Measurements from ENCODE around the gene TTF2.

The TTF2 gene

GRCh38 chr1:117059678-117060440 is at the start of gene TTF2:
Gene TTF2 (plus strand): TSS chr1:117060326. CDS start chr1:117060347, 21 bp downstream.
- peak; percentile 98 for DNase-seq

- DNase-seq: no peak
Observed at GRCh38 chr1:117011334-117011733, 48.8 kb upstream of the TTF2 start.

DNA sequence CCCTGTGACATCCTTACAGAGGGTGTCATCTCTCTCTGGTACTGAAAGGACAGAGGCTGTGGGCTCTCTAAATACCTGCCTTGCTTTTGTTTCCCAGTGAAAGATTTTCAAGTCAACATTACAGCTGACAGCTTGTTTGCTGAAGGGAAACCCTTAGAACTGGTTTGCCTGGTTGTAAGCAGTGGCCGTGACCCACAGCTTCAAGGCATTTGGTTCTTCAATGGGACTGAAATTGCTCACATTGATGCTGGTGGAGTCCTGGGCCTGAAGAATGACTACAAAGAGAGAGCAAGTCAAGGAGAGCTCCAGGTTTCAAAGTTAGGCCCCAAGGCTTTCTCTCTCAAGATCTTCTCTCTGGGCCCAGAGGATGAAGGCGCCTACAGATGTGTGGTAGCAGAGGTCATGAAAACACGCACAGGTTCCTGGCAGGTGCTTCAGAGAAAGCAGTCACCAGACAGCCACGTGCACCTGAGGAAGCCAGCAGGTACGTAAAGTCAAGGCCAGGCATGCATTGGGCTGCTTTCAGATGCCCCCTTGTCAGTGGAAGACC is 46.7 kb upstream of the TTF2 start:
- peak; percentile 38 for DNase-seq

- DNase-seq: no peak
Observed at GRCh38 chr1:117014209-117014608, 45.9 kb upstream of the TTF2 start.

GRCh38 chr1:117015724-117016123 is 44.4 kb upstream of the TTF2 start:
- DNase-seq: peak; percentile 95

- DNase-seq: peak; percentile 45
Observed at GRCh38 chr1:117017062-117017461, 43.1 kb upstream of the TTF2 start.

DNA sequence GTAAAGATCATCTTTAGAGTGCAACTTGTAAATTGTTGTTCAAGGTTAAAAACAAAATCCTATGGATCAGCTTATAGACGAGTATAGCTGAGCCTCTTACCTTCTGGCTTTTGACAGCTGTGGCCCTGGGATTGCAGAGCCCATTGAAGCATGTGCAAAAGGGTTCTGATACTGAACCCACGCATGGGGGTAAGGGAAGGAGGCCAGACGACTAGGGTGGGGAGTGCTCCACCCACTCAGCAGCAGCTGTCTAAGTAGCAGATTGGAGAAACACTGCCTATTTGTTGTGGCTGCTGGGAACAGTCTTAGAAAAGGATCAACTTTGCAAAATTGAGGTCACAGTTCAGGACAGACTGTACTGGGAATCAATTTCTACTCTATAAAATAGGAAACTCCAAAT is 42.5 kb upstream of the TTF2 start:
- peak; percentile 66 for DNase-seq

DNA sequence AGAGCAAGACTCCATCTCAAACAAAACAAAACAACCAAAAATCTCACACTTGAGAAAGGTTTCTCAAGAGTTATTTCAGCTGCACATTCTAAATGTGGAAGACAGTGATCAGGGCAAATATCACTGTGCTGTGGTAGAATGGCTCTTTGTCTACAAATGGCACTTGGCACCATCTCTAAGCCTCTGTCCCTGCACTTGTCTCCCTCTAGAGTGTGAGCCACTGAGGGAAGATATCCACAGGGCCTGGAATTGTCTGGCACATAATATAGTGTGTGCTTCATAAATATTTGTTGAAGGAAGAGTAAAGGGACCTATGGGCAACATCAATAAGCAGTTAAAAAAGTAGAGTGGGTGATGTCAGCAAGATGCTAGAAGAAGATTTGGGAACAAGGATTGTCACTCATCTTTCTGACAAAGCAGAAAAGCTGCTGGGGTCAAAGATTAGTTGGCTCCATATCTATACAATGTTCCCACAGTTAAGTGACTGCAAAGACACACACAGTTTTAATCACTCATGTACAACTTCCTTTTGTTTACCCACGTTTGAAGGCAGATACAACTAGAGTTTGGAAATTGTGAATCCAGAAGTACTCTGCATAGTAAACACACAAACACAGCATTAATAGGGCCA is 39.5 kb upstream of the TTF2 start:
- DNase-seq: no peak

DNA sequence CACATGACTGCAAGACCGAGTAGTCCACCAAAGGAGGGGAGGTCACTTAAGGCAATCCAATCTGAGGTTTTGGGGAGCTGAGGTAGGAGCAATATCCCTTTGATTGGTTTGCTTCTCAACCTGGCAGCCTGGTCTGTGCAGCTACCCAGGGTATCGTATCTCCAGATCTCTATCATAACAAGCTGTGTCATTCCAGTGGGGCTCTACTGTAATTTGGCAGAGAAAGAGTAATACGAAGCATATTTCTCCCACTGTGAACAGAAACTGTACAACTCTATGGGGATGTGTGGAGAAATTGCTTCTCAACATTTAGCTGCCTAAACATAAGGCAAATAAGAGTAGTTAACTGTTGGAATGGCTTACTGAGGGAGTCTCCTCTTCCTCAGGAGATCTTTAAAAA is 38.0 kb upstream of the TTF2 start:
- DNase-seq: no peak

- DNase-seq: no peak
Observed at GRCh38 chr1:117025568-117025967, 34.6 kb upstream of the TTF2 start.

DNA sequence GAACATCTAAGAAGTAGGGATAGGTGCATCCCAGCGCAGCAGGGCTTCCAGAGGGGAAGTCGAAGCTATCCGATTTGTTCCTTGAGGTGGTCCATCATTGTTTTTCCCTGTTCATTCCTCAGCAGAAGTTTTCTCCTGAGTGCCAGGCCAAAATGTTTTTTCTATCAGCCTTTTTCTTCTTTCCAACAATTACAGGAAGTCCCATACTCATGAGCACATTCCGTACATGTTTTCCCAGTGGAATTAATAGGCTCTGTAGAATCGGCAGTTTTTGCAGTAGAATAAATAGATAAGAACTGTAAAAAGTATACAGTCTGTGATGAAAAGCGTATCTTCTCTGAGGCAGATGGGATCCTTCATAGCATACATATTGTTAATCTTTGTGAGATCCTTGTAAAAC is 33.8 kb upstream of the TTF2 start:
- DNase-seq: no peak

DNA sequence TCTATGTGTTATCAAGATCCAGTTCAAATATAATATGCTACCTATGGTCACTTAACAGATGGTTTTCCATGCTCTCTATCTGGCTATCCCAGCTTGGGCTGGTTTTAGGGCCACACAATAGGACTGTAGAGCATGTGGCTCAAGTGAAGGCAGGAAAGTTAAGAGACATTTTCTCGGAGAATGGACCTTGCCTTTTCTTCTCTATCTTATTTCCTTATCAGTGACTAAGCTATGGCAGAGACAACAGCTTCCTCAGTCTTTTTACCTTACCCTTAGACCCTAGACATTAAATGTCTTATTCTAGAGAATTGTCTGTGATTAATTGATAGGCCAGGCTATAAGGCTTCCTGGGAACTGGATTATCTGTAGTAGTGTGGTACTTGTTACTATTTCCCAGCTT is 30.4 kb upstream of the TTF2 start:
- no peak for DNase-seq

DNA sequence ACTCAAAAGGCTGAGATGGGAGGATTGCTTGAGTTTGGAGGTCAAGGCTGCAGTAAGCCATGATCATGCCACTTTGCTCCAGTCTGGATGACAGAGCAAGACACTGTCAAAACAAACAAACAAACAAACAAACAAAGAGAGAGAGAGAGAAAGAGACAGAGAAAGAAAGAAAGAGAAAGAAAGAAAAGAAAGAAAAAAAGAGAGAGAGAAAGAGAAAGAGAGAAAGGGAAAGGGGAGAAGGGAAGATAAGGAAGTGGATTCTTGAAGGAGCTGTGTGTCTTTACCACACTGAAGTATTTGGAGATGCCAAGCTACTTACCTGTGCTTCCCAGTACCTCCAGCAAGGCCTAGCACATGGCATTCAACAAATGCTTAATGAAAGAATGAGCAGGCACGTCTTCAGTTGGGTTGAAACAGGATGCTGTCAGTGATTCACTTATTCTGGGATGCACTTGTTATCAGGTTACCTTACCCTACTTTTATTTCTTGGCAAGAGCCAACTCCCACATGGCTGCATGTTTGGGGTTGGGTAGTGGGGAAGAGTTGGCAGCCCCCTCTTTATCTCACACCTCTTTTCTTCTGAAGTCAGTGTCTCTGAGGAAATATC is 29.8 kb upstream of the TTF2 start:
- peak; percentile 29 for DNase-seq

GRCh38 chr1:117032266-117032665 is 27.9 kb upstream of the TTF2 start:
- no peak for DNase-seq

DNA sequence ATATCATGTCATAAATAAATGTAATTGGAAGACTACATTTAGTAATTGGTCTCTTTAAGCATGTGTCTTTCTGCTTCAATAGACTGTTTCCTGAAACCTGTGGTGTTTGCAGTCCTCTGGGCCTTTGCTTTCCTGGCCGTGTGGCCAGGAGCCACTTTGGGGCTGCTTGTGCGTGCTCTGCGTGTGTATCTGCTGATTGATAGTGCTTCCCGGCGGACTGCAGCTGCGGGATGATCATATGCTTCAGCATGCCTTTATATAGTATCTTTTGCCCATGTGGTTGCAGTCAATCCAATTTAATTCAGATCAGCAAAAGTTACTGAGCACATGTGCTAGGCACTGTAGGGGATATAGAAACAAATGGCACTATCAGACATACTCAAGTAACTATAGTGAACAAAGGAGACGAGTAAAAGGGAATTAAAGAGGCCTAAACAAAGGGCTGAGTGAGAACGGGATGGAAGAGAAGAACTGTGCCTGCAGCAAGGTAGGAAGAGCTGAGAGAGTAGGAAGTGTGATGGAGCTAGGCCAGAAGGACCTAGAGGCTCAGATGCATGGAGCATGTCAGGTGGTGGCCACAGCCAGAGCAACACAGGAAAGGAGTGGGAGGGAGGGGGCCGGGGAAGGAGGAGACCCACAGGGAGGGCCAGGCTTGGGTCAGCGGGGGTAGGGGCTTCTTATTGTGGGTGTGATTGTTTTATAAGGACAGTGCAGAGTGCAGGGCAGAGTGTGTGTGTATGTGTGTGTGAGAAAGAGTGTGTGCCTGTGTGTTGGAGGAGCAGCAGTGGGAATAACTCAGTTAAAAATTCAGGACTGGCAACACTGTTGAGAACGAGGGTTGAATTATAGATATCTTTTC is 27.2 kb upstream of the TTF2 start:
- DNase-seq: no peak

DNA sequence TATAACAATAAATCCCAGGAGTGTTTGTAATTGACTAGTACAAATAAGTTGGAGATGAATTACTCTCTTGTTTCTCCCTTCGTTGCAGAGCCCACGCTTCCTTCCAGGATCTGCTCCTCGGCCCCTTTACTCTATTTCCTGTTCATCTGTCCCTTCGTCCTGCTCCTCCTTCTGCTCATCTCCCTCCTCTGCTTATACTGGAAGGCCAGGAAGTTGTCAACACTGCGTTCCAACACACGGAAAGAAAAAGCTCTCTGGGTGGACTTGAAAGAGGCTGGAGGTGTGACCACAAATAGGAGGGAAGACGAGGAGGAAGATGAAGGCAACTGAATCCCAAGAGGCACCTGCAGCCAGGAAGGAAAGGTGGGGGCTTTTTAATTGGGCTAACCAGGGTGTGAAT is 26.4 kb upstream of the TTF2 start:
- DNase-seq: no peak

- DNase-seq: peak; percentile 69
Observed at GRCh38 chr1:117034791-117035290, 25.3 kb upstream of the TTF2 start.

- DNase-seq: peak; percentile 7
Observed at GRCh38 chr1:117036018-117036461, 24.1 kb upstream of the TTF2 start.

DNA sequence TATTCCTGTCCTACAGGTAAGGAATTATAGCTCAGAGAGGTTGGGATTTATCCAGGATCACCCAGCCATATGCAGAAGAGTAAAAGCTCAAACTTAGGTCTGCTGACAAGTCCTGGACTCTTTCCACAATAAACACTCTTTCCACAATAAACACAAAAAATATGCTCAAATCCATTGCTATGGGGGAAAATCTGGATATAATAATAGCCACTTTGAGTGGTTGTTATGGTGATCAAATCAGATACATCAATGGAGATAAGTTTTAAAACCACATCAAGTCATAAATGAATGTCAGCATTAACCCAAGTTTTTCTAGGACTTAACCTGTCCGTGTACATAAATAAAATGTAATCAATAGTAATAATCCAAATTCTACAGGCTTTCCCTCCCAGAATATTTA is 22.3 kb upstream of the TTF2 start:
- DNase-seq: no peak

DNA sequence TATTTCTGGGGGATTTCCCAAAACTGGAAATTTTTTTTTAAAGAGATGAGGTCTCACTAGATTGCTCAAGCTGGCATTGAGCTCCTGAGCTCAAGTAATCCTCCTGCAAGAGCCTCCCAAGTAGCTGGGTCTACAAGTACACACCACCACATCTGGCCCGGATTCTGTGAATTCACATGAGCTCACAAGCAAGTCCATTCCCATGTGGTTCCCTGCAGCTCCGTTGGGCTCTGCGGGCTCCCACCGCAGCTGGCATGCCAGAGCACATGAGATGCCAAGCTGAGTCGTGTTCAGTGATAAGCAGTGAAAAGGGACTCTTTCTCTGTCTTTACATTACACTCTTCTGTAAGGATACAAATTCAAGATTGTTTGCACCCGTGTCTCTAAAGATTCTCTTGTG is 21.9 kb upstream of the TTF2 start:
- no peak for DNase-seq

DNA sequence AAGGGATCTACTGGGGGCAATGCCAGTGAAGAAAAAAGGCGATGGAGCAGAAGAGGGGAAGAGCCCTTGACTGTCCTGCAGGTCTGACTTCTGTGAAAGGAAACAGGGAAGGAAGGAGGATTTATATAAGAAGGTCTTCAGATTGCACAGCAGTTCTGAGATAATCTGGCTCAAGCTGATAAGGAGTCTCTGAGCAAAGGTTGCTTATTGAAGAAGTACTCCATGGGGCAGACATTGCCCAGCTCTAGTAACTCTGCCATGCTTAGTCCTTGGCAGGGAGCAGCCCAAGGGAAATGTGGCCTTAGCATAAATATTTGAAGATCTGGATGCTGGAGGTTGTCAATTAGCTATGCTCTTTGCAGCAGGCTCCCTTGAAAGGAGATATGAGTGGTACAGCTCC is 15.9 kb upstream of the TTF2 start:
- no peak for DNase-seq

DNA sequence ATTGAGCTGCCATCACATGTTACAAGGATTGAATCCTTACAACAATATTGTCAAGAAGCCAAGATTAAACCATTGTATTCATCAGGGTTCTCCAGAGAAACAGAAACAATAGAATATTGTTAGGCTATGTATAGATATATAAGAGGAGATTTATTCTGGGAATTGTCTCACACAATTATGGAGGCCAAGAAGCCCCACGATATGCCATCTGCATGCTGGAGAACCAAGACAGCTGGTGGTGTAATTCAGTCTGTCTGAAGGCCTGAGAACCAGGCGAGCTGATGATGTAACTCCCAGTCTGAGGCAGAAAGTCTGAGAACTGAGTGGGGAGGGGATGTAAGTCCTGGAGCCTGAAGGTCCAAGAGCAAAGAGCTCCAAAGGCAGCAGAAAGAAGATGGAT is 14.5 kb upstream of the TTF2 start:
- DNase-seq: peak; percentile 43

GRCh38 chr1:117046781-117047180 is 13.3 kb upstream of the TTF2 start:
- no peak for DNase-seq
